NCI-H1105 (cell line): ENCODE measurements around the gene TWF2.

Experiments
- DNase-seq: peaks from one replicate; lab custom pipeline; 2025; lab: John Stamatoyannopoulos, UW

Gene TWF2

DNA sequence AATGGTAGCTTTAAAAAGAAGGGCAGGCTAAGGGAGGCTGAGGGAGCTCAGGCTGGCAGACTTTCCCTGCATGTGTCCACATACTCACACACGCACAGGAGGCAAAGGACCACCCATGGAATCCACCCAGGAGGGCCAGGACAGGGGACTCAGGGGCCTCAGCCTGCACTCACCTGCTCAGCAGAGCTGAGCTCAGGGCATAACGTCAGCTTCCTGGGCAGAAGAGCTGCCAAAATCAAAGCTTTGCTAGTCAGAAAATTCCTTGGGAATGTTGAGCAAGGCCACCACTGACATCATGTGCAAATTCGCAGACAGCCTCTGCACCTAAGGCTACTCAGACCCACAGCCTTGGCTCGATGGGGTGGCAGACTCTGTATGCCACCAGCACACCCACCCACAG lies 57.4 kb downstream of the TWF2 start:
- DNase-seq = no peak
